DMS153 treated with DMSO at 0.1 percent for 48 hours (cell line): ENCODE results near the gene HOXB4.

ENCODE experiments used
- DNase-seq: peaks from one replicate; lab custom pipeline; 2025; ENCODE audit not compliant: unreplicated experiment; lab: John Stamatoyannopoulos, UW

Gene HOXB4

DNA sequence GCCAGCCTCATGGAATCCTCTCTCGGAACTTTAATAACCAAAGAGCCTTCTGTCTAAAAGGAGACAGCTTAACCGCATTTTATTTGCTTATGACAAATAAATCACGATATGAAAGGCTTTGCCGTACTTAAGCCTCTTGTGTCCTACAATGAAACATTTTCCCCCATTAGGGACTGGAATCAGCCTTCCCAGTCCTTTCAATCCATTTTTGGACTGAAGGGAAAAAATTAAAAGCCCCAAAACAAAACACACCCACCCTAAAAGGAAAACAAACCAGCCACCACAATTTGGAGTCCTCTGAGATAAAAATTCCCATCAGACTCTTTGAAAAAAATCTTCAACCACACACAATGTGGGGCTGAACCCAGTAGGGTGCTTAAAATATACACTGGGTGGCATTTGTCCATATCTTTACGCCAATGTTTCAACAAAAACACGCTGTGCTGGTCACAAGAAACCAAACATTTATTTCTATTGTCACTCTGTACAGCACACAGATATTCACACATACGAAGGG lies 3.0 kb downstream of the HOXB4 start:
- peak; percentile 81 for DNase-seq

DNA sequence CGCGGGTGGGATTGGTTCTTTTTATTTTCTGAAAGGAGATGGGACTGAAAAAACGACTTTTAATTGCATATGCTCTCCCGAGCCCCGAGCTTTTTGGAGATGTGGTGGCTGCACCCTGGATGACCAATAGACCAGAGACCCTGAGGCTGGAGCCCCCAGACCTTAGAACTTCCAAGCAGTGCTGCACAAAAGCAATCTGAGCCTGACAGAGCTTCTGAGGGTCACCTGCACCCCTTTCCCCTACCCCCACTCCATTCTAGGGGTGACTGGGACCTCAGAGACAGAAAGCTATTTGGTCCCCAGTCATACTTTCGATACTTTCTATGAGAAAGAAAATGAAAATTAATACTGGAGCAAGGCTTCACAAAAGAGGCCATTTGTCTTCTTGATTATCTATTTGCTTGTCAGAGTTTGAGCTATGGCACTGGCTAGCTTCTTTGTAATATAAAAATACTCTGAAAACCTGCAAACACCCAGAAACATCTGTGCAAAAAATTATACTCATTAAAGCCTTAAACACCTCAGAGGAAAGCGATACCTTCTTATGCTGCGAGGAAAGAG lies 3.6 kb downstream of the HOXB4 start:
- DNase-seq: no peak

GRCh38 chr17:48571826-48572417 lies 6.2 kb downstream of the HOXB4 start:
- no peak for DNase-seq

DNA sequence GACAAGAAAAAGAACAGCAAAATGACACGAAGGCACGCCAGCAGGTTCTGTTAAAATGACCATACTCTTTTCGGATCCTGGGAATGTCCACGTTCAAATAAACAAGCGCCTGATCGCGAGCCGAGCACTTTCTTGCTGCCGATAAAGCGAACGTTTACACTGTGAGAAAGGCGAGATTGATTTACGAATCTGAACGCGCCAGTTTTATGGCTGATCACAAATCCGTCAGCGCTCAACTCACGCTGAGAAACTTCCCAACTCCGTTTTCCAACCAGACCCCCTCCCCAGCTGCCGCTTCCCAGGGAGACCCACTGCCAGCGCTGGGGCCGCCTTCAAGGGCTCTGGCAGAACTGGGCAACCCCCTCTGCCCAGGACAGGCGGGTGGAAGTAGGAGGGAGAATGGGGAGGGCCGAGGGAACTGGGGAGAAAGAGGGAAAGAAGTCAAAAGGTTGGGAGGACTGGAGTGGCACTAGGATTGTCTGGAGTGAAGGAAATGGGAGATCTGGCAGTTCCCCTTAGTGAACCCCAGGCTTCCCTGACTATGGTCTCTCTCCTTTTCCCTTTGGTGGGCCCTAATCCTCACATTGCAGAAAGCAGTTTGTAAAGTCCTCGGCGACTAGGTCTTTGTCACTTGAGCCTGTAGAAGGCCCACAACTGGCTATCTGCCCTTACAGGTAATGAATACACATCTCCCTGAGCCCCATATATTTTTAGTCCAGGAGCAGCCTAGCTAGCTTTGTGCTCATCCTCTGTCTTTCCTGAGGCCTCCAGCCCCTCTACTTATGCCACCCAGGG lies 6.9 kb downstream of the HOXB4 start:
- DNase-seq: no peak

GRCh38 chr17:48570325-48571023 lies 7.7 kb downstream of the HOXB4 start:
- DNase-seq: no peak

- no peak for DNase-seq
These were observed 8.4 kb downstream of the HOXB4 start for GRCh38 chr17:48569674-48570324.

DNA sequence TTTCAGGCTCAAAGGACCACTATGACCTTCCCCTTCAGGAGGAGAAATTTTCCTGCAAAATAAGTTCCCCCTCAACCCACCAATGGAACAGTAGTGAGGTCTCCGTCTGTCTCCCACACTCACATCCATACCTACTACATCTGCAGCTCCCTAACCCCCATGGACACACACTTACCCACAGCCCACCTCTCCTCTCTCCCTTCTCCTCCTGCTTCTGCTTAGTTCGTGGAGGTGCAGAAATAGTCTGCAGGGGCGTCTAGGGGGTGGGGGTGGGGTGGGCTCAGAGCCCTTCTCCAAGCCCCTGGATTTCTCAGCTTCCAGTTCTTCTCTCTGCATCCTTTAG lies 8.9 kb downstream of the HOXB4 start:
- no peak for DNase-seq

DNA sequence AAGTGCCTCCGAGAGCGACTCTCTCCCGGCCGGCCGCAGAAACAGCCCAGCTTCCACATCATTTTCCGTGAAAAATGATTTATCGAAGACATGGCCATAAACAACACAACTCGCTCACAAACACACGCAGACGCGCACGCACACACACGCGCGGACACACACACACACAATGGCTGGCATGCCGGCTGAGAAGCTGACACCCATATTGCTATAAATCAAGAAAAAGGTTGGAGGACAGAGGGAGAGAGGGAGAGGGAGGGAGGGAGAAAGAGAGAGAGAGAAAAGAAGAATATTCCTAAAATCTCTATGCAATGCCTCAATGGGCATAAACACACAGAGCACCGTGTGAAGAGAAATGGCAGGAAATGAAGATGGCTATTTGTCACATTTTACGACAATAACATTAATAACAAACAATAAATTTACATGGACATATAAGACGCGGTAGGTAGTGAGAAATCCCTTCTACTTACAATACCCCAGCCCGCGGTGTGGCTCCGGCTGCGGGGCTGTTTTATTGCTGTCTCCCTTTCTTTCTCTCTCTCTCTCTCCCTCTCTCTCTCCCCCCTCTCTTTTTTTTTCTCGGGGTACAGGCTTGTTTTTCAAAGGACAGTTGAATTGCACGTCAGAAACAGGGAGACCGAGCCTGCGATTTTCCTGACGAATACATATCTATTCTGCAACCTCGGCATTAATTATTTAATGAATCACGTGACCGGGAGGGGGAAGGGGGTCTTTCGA lies 9.5 kb downstream of the HOXB4 start:
- DNase-seq: no peak

- DNase-seq: no peak
These were observed 10.3 kb downstream of the HOXB4 start for GRCh38 chr17:48567646-48568354.

- no peak for DNase-seq
These were observed 10.9 kb downstream of the HOXB4 start for GRCh38 chr17:48567209-48567608.

- no peak for DNase-seq
These were observed 11.4 kb downstream of the HOXB4 start for GRCh38 chr17:48566717-48567116.

DNA sequence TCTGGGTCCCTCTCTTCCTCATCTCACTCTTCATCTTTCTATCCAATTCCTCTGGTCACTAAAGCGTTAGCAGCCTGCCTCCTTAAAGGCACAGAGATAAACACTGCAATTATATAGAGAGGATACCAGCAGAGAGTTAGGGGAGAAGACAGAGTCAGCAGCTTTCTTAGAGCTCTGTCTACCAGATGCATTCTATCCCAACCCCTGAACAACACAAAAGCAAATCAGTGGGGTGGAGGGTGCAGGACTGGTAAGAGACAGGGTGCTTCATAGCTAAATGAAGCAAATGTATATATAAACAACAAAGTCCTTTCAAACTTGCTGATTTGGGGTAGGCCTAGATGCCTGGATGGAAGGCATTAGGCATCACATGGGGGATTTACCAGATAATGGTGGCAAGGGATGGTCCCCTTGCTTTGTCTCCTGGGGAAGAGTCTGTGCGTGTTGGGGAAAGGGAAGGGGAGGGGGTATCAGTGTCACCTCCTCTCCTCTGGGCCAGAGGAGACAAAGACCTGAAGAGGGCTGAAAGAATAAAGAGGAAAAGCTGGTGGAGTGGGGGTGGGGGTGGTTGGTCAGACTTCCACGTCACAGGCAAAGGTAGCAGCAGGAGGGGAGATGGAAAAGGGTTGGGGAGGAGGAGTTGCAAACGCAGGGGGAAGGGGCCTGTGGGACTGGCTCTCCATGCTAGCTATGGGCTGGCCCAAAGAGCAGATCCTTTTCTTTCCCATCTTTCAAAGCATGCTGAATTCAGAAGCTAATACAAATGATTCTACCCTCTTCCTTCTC lies 12.0 kb downstream of the HOXB4 start:
- DNase-seq: no peak

DNA sequence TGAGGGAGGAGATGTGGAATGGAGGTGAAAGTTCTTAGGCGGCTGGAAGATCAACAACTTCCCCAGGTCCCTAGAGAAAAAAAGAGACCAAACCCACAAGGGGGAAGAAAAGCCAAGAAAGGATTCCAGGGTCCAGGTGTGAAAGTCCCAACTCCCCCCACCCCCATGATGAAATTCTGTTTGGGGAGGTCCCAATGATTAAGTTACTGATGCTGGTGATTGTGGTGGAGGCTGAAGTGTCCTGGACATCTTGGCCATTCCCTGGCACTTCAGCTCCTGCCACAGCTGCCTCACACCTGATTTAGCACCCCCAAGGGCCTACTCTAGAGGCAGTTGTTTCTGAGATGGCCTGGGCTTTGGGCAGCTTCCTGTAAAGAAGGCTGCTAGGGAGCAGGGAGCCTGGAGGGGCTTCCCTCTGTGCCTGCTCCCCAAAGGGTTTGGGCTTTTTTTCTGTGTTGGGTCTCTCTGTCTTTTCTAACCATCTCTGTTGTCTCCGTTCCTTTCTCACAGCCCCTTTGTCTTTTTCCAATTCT lies 13.1 kb downstream of the HOXB4 start:
- no peak for DNase-seq

DNA sequence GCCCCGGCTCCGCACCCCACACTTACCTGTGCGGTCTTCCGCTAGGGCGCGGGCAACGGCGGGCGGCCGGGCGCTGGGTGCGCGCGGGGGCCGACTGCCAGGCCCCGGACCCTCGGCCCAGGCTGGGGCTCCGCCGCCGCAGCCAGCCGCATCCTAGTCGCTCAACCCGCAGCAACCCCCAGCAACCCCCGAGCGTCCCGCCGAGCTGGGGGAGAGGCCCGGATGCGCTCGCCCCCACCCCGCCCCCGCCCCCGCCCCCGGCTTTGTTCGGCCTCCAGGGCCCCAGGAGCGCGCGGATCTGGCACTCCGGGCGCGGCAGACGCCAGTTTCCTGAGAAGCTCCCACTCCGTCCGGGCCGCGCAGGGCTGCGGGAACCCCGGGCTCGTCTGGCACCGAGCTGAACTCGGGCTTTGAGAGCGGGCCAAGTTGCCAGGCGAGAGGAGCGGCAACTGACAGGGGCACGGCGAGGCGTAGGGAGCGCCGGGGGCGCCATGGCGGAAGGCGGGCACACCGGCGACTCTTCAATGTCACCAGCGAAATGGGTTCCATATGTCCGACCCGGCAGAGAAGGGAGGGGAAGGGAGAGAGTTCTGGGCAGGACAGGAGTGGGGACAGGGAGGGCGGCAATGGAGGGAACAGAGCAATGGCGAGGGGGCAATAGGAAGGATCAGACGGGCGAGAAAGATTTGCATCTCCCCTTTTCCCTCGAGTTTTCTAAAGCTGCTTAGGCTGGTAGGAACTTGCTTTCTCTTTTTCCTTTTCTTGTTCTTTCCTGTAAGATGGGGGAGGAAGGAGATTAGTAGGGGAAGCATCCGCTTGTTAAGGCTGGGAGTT lies 13.7 kb downstream of the HOXB4 start:
- DNase-seq: no peak

DNA sequence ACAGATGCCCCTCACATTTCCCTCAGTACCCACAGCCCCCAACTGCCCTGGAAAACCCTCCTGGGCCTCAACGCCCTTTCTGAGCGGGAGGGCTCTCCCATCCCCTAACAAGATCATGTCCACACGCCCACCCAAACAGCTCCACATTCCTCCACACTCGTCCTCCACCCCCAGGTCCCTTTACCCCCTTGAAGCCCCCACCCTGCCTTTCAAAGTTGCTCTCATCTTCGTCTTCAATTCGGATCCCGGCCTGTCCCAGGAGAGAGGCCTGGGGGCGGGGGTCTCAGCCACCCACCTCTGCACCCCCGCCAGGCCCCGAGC lies 14.3 kb downstream of the HOXB4 start:
- no peak for DNase-seq

DNA sequence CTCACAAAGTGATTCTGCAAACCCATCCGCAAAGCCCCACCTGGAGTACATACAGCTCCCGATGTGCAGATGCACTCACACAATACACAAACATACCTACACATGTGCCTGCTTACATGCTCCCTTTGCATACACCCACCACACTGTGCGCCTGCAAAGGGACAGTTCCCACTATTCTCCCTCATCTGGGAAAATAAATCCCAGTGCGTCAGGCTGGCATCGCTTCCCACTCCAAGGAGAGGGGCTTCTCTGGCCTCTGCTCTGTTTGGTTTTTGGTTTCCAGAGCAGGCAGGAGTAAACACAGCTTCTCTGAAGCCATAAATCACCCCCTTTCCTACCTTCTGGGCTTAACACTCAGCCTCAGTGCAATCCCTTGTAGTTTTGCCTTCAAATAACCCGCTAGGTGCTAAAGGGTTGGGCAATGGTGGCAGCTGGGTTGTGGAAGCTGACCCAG lies 14.7 kb downstream of the HOXB4 start:
- DNase-seq: no peak

DNA sequence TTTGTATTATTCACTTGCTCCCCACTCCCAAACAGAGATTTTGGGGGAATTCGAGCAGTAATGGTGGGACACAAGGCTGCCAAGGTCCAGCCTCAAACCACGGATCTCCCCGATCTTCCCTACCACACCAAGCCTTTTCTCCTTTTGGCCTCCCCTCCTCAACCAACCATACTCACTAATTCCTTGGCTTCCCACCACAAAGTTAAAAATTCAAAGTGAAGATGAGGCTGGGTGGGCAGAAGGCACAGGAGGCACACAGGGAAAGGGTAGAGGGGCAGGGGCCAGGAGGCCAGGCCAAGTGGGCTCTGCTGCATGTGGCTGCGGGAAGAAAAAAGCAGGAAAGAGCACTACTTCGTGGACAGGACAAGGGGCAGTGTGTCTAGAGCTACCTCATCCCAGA lies 15.2 kb downstream of the HOXB4 start:
- DNase-seq: no peak
